Testis (tissue), 3 donors: Measurements from ENCODE around the gene PIGS. TPM values are rescaled to one million over a fixed set of nuclear protein-coding genes. Genes with fewer than 3 reads are reported as not detected.

ENCODE experiments used
- DNase-seq: peaks from one replicate; pipeline ENCODE4 v3.0.0-alpha.2; 2019
- H3K27ac ChIP-seq, 2 donors: fragments of 200-600 bp; sonication (generic); one replicate each; pipeline ENCODE4 v1.5.1; 2019
- H3K27me3 ChIP-seq: fragments of 200-600 bp; sonication (generic); one replicate; pipeline ENCODE4 v1.5.1; 2019
- H3K36me3 ChIP-seq: fragments of 200-600 bp; sonication (generic); one replicate; pipeline ENCODE4 v1.5.1; 2017; ENCODE audit warnings: low read depth; ENCODE audit errors: missing control alignments
- H3K4me1 ChIP-seq: fragments of 200-600 bp; sonication (generic); one replicate; pipeline ENCODE4 v1.5.1; 2019
- H3K4me3 ChIP-seq, 2 donors: fragments of 200-600 bp; sonication (generic); one replicate each; pipeline ENCODE4 v1.5.1; 2017 to 2019
- H3K9me3 ChIP-seq: fragments of 200-600 bp; sonication (generic); one replicate; pipeline ENCODE4 v1.5.1; 2017
- POLR2A ChIP-seq: fragments of 450-650 bp; IDR thresholded peaks from one replicate; pipeline ENCODE4 v1.6.1; 2017; ENCODE audit warnings: antibody characterized with exemption, mild to moderate bottlenecking, moderate library complexity
- WGBS, 2 donors: methylation state at CpG; one replicate each; pipeline ENCODE4 v1.1.5; 2018; 5-methylcytosine and 5-hydroxymethylcytosine counted together
- intact Hi-C: fragments of 100-400 bp; cut with DNase I; formaldehyde crosslinking; loops from one replicate; pipeline ENCODE4 v1.15.1; 2023; ENCODE audit warnings: low total_unique reads
- polyA plus RNA-seq: library from polyadenylated mRNA; stranded (reverse); fragments of 350-450 nt; fragmentation: Illumina TruSeq; extraction: RNeasy Lipid Tissue Mini Kit (QIAGEN cat#74804); gene quantifications from one replicate; pipeline ENCODE4 v1.2.3, GENCODE V29; 2014; ENCODE audit warnings: low read depth, low replicate concordance; ENCODE audit not compliant: insufficient read depth
- total RNA-seq, 2 donors: library from RNA; depleted of rRNA; stranded (reverse); fragments of >200 nt; gene quantifications; one replicate each; pipeline ENCODE4 v1.2.3, GENCODE V29; 2016
- TF ChIP-seq, protein P1 (sequence below), 3 experiments: fragments of 450-650 bp in 2 of 3; fragments of 200-600 bp in 1 of 3; sonication (generic) in 1 of 3; IDR thresholded peaks; one replicate each; pipeline ENCODE4 v1.5.1; 2016 to 2019; ENCODE audit warnings: antibody characterized with exemption in 3 of 3, mild to moderate bottlenecking in 2 of 3, moderate library complexity in 1 of 3

PIGS gene
- total and polyA plus RNA-seq, 3 donors from 2014 or later: 57.7 to 124 (median 92.4) TPM

- TF ChIP-seq, protein P1, sequence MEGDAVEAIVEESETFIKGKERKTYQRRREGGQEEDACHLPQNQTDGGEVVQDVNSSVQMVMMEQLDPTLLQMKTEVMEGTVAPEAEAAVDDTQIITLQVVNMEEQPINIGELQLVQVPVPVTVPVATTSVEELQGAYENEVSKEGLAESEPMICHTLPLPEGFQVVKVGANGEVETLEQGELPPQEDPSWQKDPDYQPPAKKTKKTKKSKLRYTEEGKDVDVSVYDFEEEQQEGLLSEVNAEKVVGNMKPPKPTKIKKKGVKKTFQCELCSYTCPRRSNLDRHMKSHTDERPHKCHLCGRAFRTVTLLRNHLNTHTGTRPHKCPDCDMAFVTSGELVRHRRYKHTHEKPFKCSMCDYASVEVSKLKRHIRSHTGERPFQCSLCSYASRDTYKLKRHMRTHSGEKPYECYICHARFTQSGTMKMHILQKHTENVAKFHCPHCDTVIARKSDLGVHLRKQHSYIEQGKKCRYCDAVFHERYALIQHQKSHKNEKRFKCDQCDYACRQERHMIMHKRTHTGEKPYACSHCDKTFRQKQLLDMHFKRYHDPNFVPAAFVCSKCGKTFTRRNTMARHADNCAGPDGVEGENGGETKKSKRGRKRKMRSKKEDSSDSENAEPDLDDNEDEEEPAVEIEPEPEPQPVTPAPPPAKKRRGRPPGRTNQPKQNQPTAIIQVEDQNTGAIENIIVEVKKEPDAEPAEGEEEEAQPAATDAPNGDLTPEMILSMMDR (IDR thresholded peaks at IDR 0.05): no peak
- TF ChIP-seq POLR2A: no peak
- H3K4me3 ChIP-seq: no peak overlapping the region
- H3K27ac ChIP-seq: no peak overlapping the region
- H3K9me3 ChIP-seq: no peaks in the 10 kb centered on the region
- no peaks in the 10 kb centered on the region for H3K27me3 ChIP-seq
- intact Hi-C loops: no loop called here
- no peak for DNase-seq
- no peaks in the 10 kb centered on the region for H3K4me1 ChIP-seq
- 88 to 92% methylated on average over 13 to 14 of the region's 14 CpGs for WGBS, 2 donors
- no peaks in the 10 kb centered on the region for H3K36me3 ChIP-seq
Observed at GRCh38 chr17:28538296-28538895, 32.9 kb downstream of the PIGS start.

- H3K36me3 ChIP-seq: no peaks in the 10 kb centered on the region
- no peaks in the 10 kb centered on the region for H3K27me3 ChIP-seq
- no peaks in the 10 kb centered on the region for H3K4me1 ChIP-seq
- H3K27ac ChIP-seq: no peak overlapping the region
- DNase-seq: no peak
- 75 to 82% methylated on average over 10 to 12 of the region's 12 CpGs for WGBS, 2 donors
- no peaks in the 10 kb centered on the region for H3K9me3 ChIP-seq
- TF ChIP-seq POLR2A: no peak
- TF ChIP-seq, protein P1 (IDR thresholded peaks at IDR 0.05): no peak
- H3K4me3 ChIP-seq: no peak overlapping the region
- intact Hi-C loops: no loop called here
Observed at GRCh38 chr17:28537219-28537610, 34.1 kb downstream of the PIGS start.

GRCh38 chr17:28536532-28537218, 34.6 kb downstream of the PIGS start:
- DNase-seq: no peak
- Histone ChIP-seq H3K27ac (no peak overlapping the region), H3K36me3 (no peaks in the 10 kb centered on the region), H3K4me1 (no peaks in the 10 kb centered on the region), H3K9me3 (no peaks in the 10 kb centered on the region), H3K27me3 (no peaks in the 10 kb centered on the region), H3K4me3 (no peak overlapping the region)
- 55 to 82% methylated on average over 2 to 9 of the region's 9 CpGs for WGBS, 2 donors
- no peak for TF ChIP-seq POLR2A
- TF ChIP-seq, protein P1 (IDR thresholded peaks at IDR 0.05): no peak
- intact Hi-C loops: no loop called here

- H3K27ac ChIP-seq: no peak overlapping the region
- DNase-seq: no peak
- intact Hi-C loops: no loop called here
- no peak overlapping the region for H3K4me3 ChIP-seq
- WGBS, 2 donors: 88% methylated on average over 10 to 11 of the region's 11 CpGs
- TF ChIP-seq, protein P1 (IDR thresholded peaks at IDR 0.05): no peak
- no peak for TF ChIP-seq POLR2A
- H3K36me3 ChIP-seq: no peaks in the 10 kb centered on the region
- no peaks in the 10 kb centered on the region for H3K4me1 ChIP-seq
- no peaks in the 10 kb centered on the region for H3K9me3 ChIP-seq
- no peaks in the 10 kb centered on the region for H3K27me3 ChIP-seq
Observed at GRCh38 chr17:28534740-28535375, 36.5 kb downstream of the PIGS start.
